ENCODE data around the gene ETAA1.

GRCh38 chr2:67451086-67451832, 54.1 kb downstream of the ETAA1 start:
- no peak for TF ChIP-seq CREB1 (IDR thresholded peaks at IDR 0.05)
- no peak for TF ChIP-seq EZH2 (IDR thresholded peaks at IDR 0.05; ENCODE audit: low read depth, low read length, severe bottlenecking)
- TF ChIP-seq, protein P1, sequence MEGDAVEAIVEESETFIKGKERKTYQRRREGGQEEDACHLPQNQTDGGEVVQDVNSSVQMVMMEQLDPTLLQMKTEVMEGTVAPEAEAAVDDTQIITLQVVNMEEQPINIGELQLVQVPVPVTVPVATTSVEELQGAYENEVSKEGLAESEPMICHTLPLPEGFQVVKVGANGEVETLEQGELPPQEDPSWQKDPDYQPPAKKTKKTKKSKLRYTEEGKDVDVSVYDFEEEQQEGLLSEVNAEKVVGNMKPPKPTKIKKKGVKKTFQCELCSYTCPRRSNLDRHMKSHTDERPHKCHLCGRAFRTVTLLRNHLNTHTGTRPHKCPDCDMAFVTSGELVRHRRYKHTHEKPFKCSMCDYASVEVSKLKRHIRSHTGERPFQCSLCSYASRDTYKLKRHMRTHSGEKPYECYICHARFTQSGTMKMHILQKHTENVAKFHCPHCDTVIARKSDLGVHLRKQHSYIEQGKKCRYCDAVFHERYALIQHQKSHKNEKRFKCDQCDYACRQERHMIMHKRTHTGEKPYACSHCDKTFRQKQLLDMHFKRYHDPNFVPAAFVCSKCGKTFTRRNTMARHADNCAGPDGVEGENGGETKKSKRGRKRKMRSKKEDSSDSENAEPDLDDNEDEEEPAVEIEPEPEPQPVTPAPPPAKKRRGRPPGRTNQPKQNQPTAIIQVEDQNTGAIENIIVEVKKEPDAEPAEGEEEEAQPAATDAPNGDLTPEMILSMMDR (IDR thresholded peaks at IDR 0.05; ENCODE audit: control extremely low read depth in 1 of 3, insufficient read depth in 1 of 3, low read depth in 1 of 3, low read length in 3 of 3), result no peak
- TF ChIP-seq SRF (IDR thresholded peaks at IDR 0.05; ENCODE audit: low read depth, low read length), result no peak
- no peak for TF ChIP-seq HDAC6 (IDR thresholded peaks at IDR 0.05; ENCODE audit: low read depth, low read length)
- TF ChIP-seq RFX5 (IDR thresholded peaks at IDR 0.05; ENCODE audit: borderline replicate concordance, low read depth, low read length), result no peak
- TF ChIP-seq GTF2F1 (IDR thresholded peaks at IDR 0.05; ENCODE audit: borderline replicate concordance, low read depth, low read length), result no peak
- TF ChIP-seq NANOG (IDR thresholded peaks at IDR 0.05; ENCODE audit: insufficient read depth, low read depth, low read length, poor library complexity, severe bottlenecking), result no peak

All from H1 (cell line).